WTC11 (cell line): ENCODE data around the gene SKI.

Experiments
- FOXJ3 ChIP-seq: sonication (generic); formaldehyde crosslinking; IDR thresholded peaks from 2 replicates; pipeline ENCODE4 v1.9.0; 2021; ENCODE audit warnings: missing genetic modification reagents, mild to moderate bottlenecking, borderline replicate concordance
- FOXP1 ChIP-seq: sonication (generic); formaldehyde crosslinking; IDR thresholded peaks from 2 replicates; pipeline ENCODE4 v1.8.0; 2022; ENCODE audit warnings: missing genetic modification reagents, mild to moderate bottlenecking, moderate library complexity, borderline replicate concordance
- RELA ChIP-seq: sonication (generic); formaldehyde crosslinking; IDR thresholded peaks from 2 replicates; pipeline ENCODE4 v1.8.1; 2022; ENCODE audit warnings: missing genetic modification reagents, mild to moderate bottlenecking, borderline replicate concordance
- TEAD1 ChIP-seq: sonication (generic); formaldehyde crosslinking; IDR thresholded peaks from 2 replicates; pipeline ENCODE4 v1.8.0; 2022; ENCODE audit warnings: mild to moderate bottlenecking, missing genetic modification reagents
- ZNF232 ChIP-seq: sonication (generic); formaldehyde crosslinking; IDR thresholded peaks from 2 replicates; pipeline ENCODE4 v1.8.0; 2022; ENCODE audit warnings: mild to moderate bottlenecking, missing genetic modification reagents
- TF ChIP-seq, protein P1 (sequence below): sonication (generic); formaldehyde crosslinking; IDR thresholded peaks from 2 replicates; pipeline ENCODE4 v1.8.1; 2022; ENCODE audit warnings: mild to moderate bottlenecking, missing genetic modification reagents, moderate library complexity, borderline replicate concordance
- TF ChIP-seq, protein P2 (sequence below): fragments of 200-600 bp; IDR thresholded peaks from 2 replicates; pipeline ENCODE4 v1.8.0; 2022; ENCODE audit warnings: antibody characterized with exemption
- TF ChIP-seq, protein P3 (sequence below): sonication (generic); formaldehyde crosslinking; IDR thresholded peaks from 2 replicates; pipeline ENCODE4 v1.8.0; 2022; ENCODE audit warnings: mild to moderate bottlenecking, missing genetic modification reagents
- TF ChIP-seq, protein P4 (sequence below): sonication (generic); formaldehyde crosslinking; IDR thresholded peaks from 2 replicates; pipeline ENCODE4 v1.8.1; 2023; ENCODE audit warnings: mild to moderate bottlenecking, missing genetic modification reagents, borderline replicate concordance
- TF ChIP-seq, protein P5 (sequence below): sonication (generic); formaldehyde crosslinking; conservative IDR thresholded peaks from 2 replicates; pipeline ENCODE4 v1.8.1; 2022; ENCODE audit warnings: mild to moderate bottlenecking, missing genetic modification reagents
- TF ChIP-seq, protein P6 (sequence below): sonication (generic); formaldehyde crosslinking; IDR thresholded peaks from 2 replicates; pipeline ENCODE4 v1.8.1; 2022; ENCODE audit warnings: low read depth, mild to moderate bottlenecking, moderate library complexity, missing genetic modification reagents, borderline replicate concordance
- TF ChIP-seq, protein P7 (sequence below): sonication (generic); formaldehyde crosslinking; IDR thresholded peaks from 2 replicates; pipeline ENCODE4 v1.8.0; 2022; ENCODE audit warnings: missing genetic modification reagents

DNA sequence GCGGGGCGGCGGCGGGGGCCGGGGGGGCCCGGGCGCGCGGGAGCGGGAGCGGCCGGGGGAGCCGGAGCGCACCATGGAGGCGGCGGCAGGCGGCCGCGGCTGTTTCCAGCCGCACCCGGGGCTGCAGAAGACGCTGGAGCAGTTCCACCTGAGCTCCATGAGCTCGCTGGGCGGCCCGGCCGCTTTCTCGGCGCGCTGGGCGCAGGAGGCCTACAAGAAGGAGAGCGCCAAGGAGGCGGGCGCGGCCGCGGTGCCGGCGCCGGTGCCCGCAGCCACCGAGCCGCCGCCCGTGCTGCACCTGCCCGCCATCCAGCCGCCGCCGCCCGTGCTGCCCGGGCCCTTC lies 546 bp downstream of the SKI start:
- no peak for TF ChIP-seq FOXP1 (CRISPR knock-in tag)
- TF ChIP-seq, protein P1, sequence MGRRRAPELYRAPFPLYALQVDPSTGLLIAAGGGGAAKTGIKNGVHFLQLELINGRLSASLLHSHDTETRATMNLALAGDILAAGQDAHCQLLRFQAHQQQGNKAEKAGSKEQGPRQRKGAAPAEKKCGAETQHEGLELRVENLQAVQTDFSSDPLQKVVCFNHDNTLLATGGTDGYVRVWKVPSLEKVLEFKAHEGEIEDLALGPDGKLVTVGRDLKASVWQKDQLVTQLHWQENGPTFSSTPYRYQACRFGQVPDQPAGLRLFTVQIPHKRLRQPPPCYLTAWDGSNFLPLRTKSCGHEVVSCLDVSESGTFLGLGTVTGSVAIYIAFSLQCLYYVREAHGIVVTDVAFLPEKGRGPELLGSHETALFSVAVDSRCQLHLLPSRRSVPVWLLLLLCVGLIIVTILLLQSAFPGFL: no peak
- TF ChIP-seq, protein P2, sequence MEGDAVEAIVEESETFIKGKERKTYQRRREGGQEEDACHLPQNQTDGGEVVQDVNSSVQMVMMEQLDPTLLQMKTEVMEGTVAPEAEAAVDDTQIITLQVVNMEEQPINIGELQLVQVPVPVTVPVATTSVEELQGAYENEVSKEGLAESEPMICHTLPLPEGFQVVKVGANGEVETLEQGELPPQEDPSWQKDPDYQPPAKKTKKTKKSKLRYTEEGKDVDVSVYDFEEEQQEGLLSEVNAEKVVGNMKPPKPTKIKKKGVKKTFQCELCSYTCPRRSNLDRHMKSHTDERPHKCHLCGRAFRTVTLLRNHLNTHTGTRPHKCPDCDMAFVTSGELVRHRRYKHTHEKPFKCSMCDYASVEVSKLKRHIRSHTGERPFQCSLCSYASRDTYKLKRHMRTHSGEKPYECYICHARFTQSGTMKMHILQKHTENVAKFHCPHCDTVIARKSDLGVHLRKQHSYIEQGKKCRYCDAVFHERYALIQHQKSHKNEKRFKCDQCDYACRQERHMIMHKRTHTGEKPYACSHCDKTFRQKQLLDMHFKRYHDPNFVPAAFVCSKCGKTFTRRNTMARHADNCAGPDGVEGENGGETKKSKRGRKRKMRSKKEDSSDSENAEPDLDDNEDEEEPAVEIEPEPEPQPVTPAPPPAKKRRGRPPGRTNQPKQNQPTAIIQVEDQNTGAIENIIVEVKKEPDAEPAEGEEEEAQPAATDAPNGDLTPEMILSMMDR: no peak
- TF ChIP-seq, protein P3, sequence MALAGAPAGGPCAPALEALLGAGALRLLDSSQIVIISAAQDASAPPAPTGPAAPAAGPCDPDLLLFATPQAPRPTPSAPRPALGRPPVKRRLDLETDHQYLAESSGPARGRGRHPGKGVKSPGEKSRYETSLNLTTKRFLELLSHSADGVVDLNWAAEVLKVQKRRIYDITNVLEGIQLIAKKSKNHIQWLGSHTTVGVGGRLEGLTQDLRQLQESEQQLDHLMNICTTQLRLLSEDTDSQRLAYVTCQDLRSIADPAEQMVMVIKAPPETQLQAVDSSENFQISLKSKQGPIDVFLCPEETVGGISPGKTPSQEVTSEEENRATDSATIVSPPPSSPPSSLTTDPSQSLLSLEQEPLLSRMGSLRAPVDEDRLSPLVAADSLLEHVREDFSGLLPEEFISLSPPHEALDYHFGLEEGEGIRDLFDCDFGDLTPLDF (CRISPR knock-in tag): no peak
- TF ChIP-seq, protein P4, sequence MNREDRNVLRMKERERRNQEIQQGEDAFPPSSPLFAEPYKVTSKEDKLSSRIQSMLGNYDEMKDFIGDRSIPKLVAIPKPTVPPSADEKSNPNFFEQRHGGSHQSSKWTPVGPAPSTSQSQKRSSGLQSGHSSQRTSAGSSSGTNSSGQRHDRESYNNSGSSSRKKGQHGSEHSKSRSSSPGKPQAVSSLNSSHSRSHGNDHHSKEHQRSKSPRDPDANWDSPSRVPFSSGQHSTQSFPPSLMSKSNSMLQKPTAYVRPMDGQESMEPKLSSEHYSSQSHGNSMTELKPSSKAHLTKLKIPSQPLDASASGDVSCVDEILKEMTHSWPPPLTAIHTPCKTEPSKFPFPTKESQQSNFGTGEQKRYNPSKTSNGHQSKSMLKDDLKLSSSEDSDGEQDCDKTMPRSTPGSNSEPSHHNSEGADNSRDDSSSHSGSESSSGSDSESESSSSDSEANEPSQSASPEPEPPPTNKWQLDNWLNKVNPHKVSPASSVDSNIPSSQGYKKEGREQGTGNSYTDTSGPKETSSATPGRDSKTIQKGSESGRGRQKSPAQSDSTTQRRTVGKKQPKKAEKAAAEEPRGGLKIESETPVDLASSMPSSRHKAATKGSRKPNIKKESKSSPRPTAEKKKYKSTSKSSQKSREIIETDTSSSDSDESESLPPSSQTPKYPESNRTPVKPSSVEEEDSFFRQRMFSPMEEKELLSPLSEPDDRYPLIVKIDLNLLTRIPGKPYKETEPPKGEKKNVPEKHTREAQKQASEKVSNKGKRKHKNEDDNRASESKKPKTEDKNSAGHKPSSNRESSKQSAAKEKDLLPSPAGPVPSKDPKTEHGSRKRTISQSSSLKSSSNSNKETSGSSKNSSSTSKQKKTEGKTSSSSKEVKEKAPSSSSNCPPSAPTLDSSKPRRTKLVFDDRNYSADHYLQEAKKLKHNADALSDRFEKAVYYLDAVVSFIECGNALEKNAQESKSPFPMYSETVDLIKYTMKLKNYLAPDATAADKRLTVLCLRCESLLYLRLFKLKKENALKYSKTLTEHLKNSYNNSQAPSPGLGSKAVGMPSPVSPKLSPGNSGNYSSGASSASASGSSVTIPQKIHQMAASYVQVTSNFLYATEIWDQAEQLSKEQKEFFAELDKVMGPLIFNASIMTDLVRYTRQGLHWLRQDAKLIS: no peak
- TF ChIP-seq RELA (CRISPR knock-in tag): no peak
- TF ChIP-seq FOXJ3 (CRISPR knock-in tag): no peak
- TF ChIP-seq ZNF232 (CRISPR knock-in tag): no peak
- TF ChIP-seq, protein P5, sequence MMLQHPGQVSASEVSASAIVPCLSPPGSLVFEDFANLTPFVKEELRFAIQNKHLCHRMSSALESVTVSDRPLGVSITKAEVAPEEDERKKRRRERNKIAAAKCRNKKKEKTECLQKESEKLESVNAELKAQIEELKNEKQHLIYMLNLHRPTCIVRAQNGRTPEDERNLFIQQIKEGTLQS (CRISPR knock-in tag): no peak
- TF ChIP-seq TEAD1 (CRISPR knock-in tag): no peak
- TF ChIP-seq, protein P6, sequence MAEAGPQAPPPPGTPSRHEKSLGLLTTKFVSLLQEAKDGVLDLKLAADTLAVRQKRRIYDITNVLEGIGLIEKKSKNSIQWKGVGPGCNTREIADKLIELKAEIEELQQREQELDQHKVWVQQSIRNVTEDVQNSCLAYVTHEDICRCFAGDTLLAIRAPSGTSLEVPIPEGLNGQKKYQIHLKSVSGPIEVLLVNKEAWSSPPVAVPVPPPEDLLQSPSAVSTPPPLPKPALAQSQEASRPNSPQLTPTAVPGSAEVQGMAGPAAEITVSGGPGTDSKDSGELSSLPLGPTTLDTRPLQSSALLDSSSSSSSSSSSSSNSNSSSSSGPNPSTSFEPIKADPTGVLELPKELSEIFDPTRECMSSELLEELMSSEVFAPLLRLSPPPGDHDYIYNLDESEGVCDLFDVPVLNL (CRISPR knock-in tag): no peak
- TF ChIP-seq, protein P7, sequence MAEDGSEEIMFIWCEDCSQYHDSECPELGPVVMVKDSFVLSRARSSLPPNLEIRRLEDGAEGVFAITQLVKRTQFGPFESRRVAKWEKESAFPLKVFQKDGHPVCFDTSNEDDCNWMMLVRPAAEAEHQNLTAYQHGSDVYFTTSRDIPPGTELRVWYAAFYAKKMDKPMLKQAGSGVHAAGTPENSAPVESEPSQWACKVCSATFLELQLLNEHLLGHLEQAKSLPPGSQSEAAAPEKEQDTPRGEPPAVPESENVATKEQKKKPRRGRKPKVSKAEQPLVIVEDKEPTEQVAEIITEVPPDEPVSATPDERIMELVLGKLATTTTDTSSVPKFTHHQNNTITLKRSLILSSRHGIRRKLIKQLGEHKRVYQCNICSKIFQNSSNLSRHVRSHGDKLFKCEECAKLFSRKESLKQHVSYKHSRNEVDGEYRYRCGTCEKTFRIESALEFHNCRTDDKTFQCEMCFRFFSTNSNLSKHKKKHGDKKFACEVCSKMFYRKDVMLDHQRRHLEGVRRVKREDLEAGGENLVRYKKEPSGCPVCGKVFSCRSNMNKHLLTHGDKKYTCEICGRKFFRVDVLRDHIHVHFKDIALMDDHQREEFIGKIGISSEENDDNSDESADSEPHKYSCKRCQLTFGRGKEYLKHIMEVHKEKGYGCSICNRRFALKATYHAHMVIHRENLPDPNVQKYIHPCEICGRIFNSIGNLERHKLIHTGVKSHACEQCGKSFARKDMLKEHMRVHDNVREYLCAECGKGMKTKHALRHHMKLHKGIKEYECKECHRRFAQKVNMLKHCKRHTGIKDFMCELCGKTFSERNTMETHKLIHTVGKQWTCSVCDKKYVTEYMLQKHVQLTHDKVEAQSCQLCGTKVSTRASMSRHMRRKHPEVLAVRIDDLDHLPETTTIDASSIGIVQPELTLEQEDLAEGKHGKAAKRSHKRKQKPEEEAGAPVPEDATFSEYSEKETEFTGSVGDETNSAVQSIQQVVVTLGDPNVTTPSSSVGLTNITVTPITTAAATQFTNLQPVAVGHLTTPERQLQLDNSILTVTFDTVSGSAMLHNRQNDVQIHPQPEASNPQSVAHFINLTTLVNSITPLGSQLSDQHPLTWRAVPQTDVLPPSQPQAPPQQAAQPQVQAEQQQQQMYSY (CRISPR knock-in tag): no peak
